Activated CD4-positive, alpha-beta memory T cell treated with anti-CD3 and anti-CD28 coated beads for 36 hours (primary cell): ENCODE measurements around the gene TAF1A. TPM values are rescaled to one million over a fixed set of nuclear protein-coding genes. Genes with fewer than 3 reads are reported as not detected.

ENCODE experiments used
- CTCF ChIA-PET: fragments of 350-600 bp; sonication (Branson Sonifier 250); formaldehyde crosslinking; loops from one replicate; lab custom pipeline; 2021; ENCODE audit warnings: antibody characterized with exemption, inconsistent platforms; lab: Charles Lee
- POLR2A ChIA-PET: fragments of 350-600 bp; sonication (Branson Sonifier 250); formaldehyde crosslinking; loops from one replicate; lab custom pipeline; 2021; ENCODE audit warnings: antibody characterized with exemption; lab: Charles Lee
- DNase-seq: peaks from one replicate; pipeline ENCODE4 v3.0.0-alpha.2; 2020
- H3K27ac Mint-ChIP-seq: one replicate; pipeline ENCODE4 v1.8.0; 2021; ENCODE audit warnings: mixed read lengths
- H3K27me3 Mint-ChIP-seq: one replicate; pipeline ENCODE4 v1.8.0; 2021; ENCODE audit warnings: mixed read lengths
- H3K36me3 Mint-ChIP-seq: one replicate; pipeline ENCODE4 v1.8.0; 2021; ENCODE audit warnings: mixed read lengths
- H3K4me1 Mint-ChIP-seq: one replicate; pipeline ENCODE4 v1.8.0; 2021; ENCODE audit warnings: low read depth, mixed read lengths
- H3K4me3 Mint-ChIP-seq: one replicate; pipeline ENCODE4 v1.8.0; 2021; ENCODE audit warnings: mild to moderate bottlenecking, mixed read lengths
- H3K9me3 Mint-ChIP-seq: one replicate; pipeline ENCODE4 v1.8.0; 2021; ENCODE audit warnings: mixed read lengths
- intact Hi-C: fragments of 100-400 bp; cut with micrococcal nuclease; formaldehyde crosslinking; loops from one replicate; pipeline ENCODE4 v1.15.1; 2023
- total RNA-seq, 2 experiments: library from RNA; stranded (reverse); gene quantifications; one replicate each; pipeline ENCODE4 v1.2.3, GENCODE V29; 2021

Gene TAF1A
- total RNA-seq, 2 experiments from 2014 or later, result 19.1 to 19.6 TPM

DNA sequence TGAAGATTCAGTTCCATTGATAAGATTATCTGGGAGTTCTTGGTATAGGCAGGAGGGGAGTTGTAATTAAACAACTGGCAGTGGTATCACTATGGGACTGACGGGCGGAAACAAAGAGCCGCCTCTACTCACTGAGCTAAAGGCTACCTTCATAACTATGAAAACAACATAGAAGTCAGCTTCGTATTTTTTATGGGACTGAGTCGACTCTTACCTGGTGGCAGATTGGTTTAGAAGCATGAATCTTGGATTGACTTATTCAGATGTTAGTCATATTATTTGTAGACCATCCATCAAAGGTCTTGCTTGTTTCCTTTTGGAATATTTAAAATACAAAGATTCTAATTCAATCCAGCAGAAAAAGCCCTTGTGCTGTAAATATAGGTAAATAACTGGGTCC, 35.6 kb downstream of the TAF1A start:
- no peak for DNase-seq
- Mint-ChIP-seq H3K27me3 (no peaks in the 10 kb centered on the region), H3K9me3 (no peaks in the 10 kb centered on the region), H3K4me3 (no peak overlapping the region), H3K4me1 (no peaks in the 10 kb centered on the region), H3K36me3 (peaks cover 5% of the 10 kb centered on the region), H3K27ac (no peak overlapping the region)
- CTCF ChIA-PET, result interaction anchor here (1.0 kb wide), 1 partner anchor 80 kb away, joined by 3 read pairs; no protein-coding TSS in a partner anchor
- intact Hi-C loops, result no loop called here
- POLR2A ChIA-PET, result no interaction called here

DNA sequence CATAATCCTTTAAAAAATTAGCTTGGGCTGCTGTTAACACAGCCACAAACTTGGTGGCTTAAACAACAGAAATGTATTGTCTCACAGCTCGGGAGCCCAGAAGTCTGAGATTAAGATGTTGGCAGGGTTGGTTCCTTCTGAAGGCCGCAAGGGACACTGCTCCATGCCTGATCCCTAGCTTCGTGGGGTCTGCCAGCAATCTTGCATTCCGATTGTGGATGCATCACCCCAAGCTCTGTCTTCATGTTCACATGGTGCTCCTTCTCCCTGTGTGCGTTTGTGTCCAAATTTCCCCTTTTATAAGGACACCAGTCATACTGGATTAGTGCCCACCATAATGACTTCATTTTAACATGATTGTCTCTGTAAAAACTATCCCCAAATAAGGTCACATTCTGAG, 36.9 kb downstream of the TAF1A start:
- Mint-ChIP-seq H3K27me3 (no peaks in the 10 kb centered on the region), H3K4me3 (no peak overlapping the region), H3K36me3 (peaks cover 5% of the 10 kb centered on the region), H3K4me1 (no peaks in the 10 kb centered on the region), H3K27ac (no peak overlapping the region), H3K9me3 (no peaks in the 10 kb centered on the region)
- CTCF ChIA-PET, result no interaction called here
- intact Hi-C loops, result no loop called here
- POLR2A ChIA-PET, result interaction anchor here (0.6 kb wide), 1 partner anchor 64 kb away, joined by 3 read pairs; no protein-coding TSS in a partner anchor
- DNase-seq, result no peak

DNA sequence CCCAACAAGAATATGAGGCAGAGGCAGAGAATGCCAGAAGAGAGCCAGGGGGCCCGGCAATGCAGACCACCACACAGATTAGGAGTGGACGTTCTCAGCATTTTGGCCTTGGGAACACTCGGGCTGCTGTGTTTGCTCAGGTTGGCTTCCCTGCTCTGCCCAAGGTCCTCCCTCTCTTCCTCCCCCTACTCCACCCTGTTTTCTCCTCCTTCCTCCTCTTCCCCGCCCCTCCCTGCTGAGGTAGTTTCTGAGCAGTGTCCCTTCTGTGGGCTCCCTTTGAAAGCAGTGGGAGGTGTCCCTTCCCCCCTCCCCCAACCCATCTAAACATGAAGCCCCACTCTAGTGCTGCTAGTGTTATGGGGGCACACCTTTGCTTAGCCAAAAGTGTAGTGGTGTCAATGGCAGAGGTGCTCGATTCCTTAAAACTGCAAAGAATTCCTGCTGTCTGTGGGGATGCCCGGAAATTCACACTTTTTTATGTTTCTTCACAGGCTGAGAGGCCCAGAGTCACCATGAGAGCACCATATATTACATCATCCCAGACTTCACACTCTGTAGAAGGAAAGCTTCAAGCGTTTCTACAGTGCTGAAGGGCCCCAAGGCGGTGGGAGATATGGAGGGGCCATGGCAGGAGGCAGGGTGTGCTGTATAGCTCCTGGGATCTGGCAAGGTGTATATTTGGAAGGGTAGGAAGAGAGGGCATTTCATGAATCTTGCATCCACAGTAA, 41.6 kb downstream of the TAF1A start, which contains the start of gene HHIPL2:
Gene HHIPL2 (minus strand): TSS at position 161 of the 728 bp plus-strand sequence. CDS start 60 bp downstream, at position 101.
- H3K36me3 Mint-ChIP-seq, result no peaks in the 10 kb centered on the region
- CTCF ChIA-PET, result no interaction called here
- POLR2A ChIA-PET, result interaction anchor here (0.6 kb wide), 1 partner anchor 23 kb away, joined by 3 read pairs; no protein-coding TSS in a partner anchor
- no peaks in the 10 kb centered on the region for H3K4me1 Mint-ChIP-seq
- no peaks in the 10 kb centered on the region for H3K9me3 Mint-ChIP-seq
- intact Hi-C loops, result no loop called here
- no peak for DNase-seq
- H3K4me3 Mint-ChIP-seq, result no peak within 1 kb of the TSS
- H3K27me3 Mint-ChIP-seq, result peaks cover 14% of the 10 kb centered on the region
- H3K27ac Mint-ChIP-seq, result no peak within 1 kb of the TSS

DNA sequence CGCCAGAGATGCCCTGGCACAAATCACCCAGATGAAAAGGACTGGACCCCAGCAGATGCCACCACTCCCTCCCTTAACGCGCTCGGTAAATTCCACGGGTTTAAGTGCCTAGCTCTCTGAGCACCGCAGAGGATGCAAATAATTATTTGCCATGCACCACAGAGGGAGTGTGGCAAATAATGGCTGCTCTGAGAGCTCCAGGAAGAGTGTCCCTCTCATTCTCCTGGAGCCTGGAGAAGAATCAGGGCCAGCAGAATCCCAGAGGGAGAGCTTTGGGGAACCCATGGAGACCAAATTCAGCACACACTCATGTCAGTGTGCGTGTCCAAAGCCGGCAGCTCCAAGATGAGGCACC, 42.5 kb downstream of the TAF1A start:
- Mint-ChIP-seq H3K36me3 (no peaks in the 10 kb centered on the region), H3K27me3 (peaks cover 17% of the 10 kb centered on the region), H3K4me1 (no peaks in the 10 kb centered on the region), H3K4me3 (no peak overlapping the region), H3K27ac (no peak overlapping the region), H3K9me3 (no peaks in the 10 kb centered on the region)
- no peak for DNase-seq
- intact Hi-C loops, result no loop called here
- ChIA-PET POLR2A (no interaction called here), CTCF (no interaction called here)

DNA sequence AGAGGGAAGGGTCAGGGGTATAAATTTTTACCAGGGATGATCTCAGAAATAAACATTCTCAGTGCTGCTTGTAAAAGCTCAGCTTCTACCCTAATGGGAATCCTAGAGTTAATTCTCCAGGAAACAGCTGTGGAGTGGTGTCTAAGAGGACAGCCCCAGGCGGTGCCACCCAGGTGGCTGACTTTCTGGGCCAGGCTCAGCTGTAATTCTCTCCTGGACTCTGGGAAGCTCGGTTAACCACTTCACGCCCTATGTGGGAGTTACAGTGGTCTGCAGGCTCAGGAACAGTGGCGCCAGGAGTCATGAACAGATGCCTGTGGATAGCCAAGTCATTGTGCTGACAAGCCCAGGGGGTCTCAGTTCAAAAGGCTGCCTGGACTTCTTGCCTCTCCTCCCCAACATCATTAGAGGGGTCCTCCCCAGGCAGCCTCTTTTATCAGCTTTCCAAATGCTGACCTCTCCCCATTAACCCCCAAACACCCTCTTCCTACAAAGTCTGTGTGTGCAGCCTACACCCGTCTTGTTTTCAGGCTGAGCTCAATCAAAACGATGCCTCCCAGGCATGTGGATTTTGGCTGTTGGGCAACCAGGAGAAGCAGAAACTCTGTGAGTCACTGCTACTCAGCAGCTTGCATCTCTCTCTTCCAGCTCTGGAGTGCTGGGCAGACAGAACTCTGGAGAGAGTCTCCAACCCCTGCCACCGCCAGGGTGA, 43.0 kb downstream of the TAF1A start:
- ChIA-PET CTCF (no interaction called here), POLR2A (no interaction called here)
- no peaks in the 10 kb centered on the region for H3K36me3 Mint-ChIP-seq
- intact Hi-C loops, result no loop called here
- H3K27ac Mint-ChIP-seq, result no peak overlapping the region
- H3K9me3 Mint-ChIP-seq, result no peaks in the 10 kb centered on the region
- peaks cover 17% of the 10 kb centered on the region for H3K27me3 Mint-ChIP-seq
- H3K4me1 Mint-ChIP-seq, result no peaks in the 10 kb centered on the region
- H3K4me3 Mint-ChIP-seq, result no peak overlapping the region
- no peak for DNase-seq

DNA sequence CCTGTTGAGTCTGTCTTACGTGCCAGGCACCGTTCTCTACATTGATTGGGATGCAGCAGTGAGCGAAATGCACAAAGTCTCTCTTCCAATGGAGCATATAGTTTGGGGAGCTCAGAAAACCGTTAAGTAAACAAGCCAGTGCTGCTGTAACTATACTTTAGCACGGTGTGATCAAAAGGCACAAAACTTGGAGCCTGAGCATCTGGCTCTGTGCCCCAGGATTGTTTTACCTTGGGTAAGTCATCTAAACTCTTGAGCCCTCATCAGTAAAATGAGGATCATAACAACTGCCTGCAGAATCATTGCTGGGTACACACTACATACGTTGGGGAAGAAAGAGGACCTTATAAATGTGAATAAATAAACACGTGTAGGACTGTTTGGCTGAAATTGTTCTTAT, 43.6 kb downstream of the TAF1A start:
- POLR2A ChIA-PET, result no interaction called here
- H3K4me3 Mint-ChIP-seq, result no peak overlapping the region
- H3K9me3 Mint-ChIP-seq, result no peaks in the 10 kb centered on the region
- H3K27ac Mint-ChIP-seq, result no peak overlapping the region
- intact Hi-C loops, result no loop called here
- CTCF ChIA-PET, result no interaction called here
- H3K4me1 Mint-ChIP-seq, result no peaks in the 10 kb centered on the region
- H3K27me3 Mint-ChIP-seq, result peaks cover 17% of the 10 kb centered on the region
- no peak for DNase-seq
- no peaks in the 10 kb centered on the region for H3K36me3 Mint-ChIP-seq

DNA sequence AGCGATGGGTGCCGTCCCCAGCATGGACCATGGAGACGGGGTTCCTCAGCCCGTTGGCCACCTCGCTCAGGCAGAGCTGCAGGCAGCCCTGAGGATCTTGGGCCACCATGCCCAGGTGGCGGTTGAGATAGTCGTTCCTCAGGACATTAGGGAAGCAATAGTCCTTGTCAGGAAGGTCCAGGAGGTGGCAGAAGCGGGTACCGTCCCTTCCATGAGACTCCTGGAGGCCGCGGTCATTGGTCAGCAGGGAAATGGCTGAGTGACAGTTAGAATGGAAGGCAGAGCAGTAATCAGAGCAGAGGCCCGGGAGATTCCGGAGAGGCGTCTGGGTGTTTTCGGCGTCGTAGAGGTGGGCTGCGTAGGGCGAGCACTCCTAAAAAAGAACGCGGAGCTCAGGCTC, 45.9 kb downstream of the TAF1A start:
- intact Hi-C loops, result no loop called here
- no peak overlapping the region for H3K4me3 Mint-ChIP-seq
- H3K27me3 Mint-ChIP-seq, result peaks cover 17% of the 10 kb centered on the region
- no peaks in the 10 kb centered on the region for H3K9me3 Mint-ChIP-seq
- POLR2A ChIA-PET, result no interaction called here
- no peaks in the 10 kb centered on the region for H3K36me3 Mint-ChIP-seq
- CTCF ChIA-PET, result no interaction called here
- no peak for DNase-seq
- no peaks in the 10 kb centered on the region for H3K4me1 Mint-ChIP-seq
- H3K27ac Mint-ChIP-seq, result no peak overlapping the region

DNA sequence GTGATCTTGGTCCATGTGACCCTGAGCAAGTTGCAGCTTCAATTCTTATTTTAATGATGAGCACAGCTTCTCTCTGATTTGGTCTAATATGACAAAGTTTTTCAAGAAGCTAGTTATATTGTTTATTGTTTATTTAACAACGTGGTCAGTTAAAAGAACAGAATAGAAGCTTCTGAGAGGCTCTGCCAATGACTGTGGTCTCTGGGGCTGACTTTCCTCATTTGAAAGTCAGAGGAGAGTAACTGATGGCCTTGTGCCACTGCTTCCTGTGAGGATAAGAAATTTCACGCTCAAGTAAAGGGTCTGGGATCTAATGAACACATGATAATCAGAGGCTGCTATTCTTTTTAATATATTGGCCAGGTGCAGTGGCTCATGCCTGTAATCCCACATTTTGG, 49.1 kb downstream of the TAF1A start:
- intact Hi-C loops, result no loop called here
- ChIA-PET CTCF (interaction anchor here (1.0 to 1.4 kb wide), 2 partner anchors 15 to 19 kb away, joined by 3 read pairs; no protein-coding TSS in a partner anchor), POLR2A (no interaction called here)
- Mint-ChIP-seq H3K27ac (no peak overlapping the region), H3K4me3 (no peak overlapping the region), H3K9me3 (no peaks in the 10 kb centered on the region), H3K27me3 (peaks cover 10% of the 10 kb centered on the region), H3K4me1 (no peaks in the 10 kb centered on the region), H3K36me3 (no peaks in the 10 kb centered on the region)
- no peak for DNase-seq

DNA sequence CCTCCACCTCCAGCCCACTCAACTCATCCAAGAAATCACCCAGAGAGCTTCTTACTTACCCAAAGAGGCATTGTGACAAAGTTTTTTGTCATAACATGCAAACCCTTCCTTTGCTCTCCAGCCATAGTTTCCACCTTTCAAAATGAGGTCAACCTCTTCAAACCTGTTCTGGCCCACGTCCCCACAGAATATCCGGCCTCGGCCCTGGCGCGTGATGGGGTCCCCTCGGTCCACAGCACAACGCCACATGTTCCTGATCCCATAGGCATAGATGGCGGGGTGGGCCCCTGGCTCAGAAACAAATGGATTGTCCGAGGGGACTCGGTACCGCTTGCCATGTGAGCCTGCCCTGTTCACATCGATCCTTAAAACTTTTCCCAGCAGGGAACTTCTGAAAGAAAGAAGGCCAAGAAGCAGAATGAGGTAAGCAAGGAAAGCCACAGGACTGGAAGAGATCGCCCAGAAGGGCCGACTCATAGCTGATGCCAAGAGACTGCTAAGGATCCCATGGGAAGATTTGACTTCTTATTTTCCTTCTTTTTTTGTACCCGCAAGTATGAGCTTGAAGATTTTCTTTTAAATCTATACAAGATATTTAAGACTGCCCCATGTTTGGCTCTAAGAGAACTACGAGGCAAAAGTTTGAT, 49.7 kb downstream of the TAF1A start:
- CTCF ChIA-PET, result interaction anchor here (1.4 kb wide), 1 partner anchor 20 kb away, joined by 3 read pairs; no protein-coding TSS in a partner anchor
- DNase-seq, result no peak
- H3K4me3 Mint-ChIP-seq, result no peak overlapping the region
- intact Hi-C loops, result no loop called here
- POLR2A ChIA-PET, result no interaction called here
- no peaks in the 10 kb centered on the region for H3K36me3 Mint-ChIP-seq
- no peaks in the 10 kb centered on the region for H3K9me3 Mint-ChIP-seq
- no peaks in the 10 kb centered on the region for H3K4me1 Mint-ChIP-seq
- H3K27me3 Mint-ChIP-seq, result peaks cover 10% of the 10 kb centered on the region
- no peak overlapping the region for H3K27ac Mint-ChIP-seq

DNA sequence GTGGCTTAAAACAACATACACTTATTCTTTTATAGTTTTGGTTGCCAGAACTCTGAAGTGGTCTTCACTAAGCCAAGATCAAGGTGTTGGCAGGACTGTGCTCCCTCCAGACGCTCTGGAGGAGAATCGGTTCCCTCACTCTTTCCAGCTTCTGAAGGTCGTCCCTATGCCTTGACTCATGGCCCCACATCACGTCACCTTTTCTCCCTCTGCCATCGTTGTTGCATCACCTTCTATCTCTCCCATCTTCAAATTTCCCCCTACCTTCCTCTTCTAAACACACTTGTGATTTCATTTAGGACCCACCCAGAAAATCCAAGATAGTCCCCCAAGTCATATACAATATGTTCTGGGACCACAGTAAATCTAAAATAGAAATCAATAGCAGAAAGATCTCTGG, 54.3 kb downstream of the TAF1A start:
- no peak for DNase-seq
- intact Hi-C loops, result no loop called here
- CTCF ChIA-PET, result no interaction called here
- Mint-ChIP-seq H3K27me3 (no peaks in the 10 kb centered on the region), H3K9me3 (no peaks in the 10 kb centered on the region), H3K27ac (no peak overlapping the region), H3K4me1 (no peaks in the 10 kb centered on the region), H3K4me3 (no peak overlapping the region), H3K36me3 (no peaks in the 10 kb centered on the region)
- POLR2A ChIA-PET, result no interaction called here

DNA sequence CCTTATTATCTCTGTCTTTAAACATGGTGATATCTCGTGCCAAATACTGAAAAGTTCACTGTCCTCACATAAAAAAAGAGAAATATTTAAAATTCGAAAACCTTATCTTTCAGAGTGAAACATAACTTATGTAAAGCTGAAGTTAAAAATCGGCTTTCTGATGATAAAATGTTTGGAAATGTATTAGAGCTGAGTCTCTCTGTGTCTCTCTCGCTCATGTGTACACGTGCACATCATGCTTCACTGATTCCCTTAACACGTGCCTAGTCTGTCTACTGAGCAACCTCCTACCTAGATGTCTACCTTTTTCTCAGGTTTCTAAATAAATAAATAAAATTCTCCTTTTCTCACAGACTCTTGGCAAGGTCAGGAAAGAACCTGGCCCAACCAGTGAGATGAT, 58.9 kb downstream of the TAF1A start:
- no peaks in the 10 kb centered on the region for H3K27me3 Mint-ChIP-seq
- H3K4me1 Mint-ChIP-seq, result no peaks in the 10 kb centered on the region
- no peak overlapping the region for H3K4me3 Mint-ChIP-seq
- no peak for DNase-seq
- no peaks in the 10 kb centered on the region for H3K36me3 Mint-ChIP-seq
- CTCF ChIA-PET, result no interaction called here
- intact Hi-C loops, result no loop called here
- POLR2A ChIA-PET, result no interaction called here
- no peaks in the 10 kb centered on the region for H3K9me3 Mint-ChIP-seq
- H3K27ac Mint-ChIP-seq, result no peak overlapping the region

DNA sequence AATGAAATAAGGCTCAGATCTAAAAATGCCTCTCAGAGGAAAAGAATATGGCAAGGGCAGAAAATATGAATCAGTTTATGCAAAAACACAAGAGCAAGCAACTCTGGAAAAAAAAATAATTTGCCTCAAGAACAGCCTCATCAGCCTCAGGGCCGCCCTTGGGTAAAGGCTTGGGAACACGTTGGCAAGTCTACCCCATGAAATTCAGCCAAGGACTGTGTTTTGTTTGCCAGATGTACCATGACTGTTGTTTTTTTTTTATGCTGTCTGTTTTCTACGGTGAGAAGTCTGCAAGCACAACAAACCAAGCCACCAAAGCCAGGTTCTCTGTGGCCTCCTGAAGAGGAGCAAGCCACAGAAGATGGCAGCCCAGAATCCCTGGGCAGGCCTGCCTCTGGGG, 59.8 kb downstream of the TAF1A start:
- Mint-ChIP-seq H3K9me3 (no peaks in the 10 kb centered on the region), H3K27ac (no peak overlapping the region), H3K36me3 (no peaks in the 10 kb centered on the region), H3K4me1 (no peaks in the 10 kb centered on the region), H3K27me3 (peaks cover 4% of the 10 kb centered on the region), H3K4me3 (no peak overlapping the region)
- DNase-seq, result no peak
- ChIA-PET POLR2A (no interaction called here), CTCF (no interaction called here)
- intact Hi-C loops, result no loop called here
